VCaP (cell line): Measurements from ENCODE around the gene HIVEP1.

Experiments used
- H3K27ac ChIP-seq: fragments of 450-650 bp; 2 replicates; pipeline ENCODE4 v1.5.1; 2017
- CTCF ChIP-seq: fragments of 450-650 bp; conservative IDR thresholded peaks from 2 replicates; pipeline ENCODE4 v1.5.1; 2017; ENCODE audit warnings: mild to moderate bottlenecking, moderate library complexity

The HIVEP1 gene

GRCh38 chr6:12134991-12135390, 122.9 kb downstream of the HIVEP1 start:
- no peak for TF ChIP-seq CTCF
- no peak overlapping the region for H3K27ac ChIP-seq

- no peak overlapping the region for H3K27ac ChIP-seq
- no peak for TF ChIP-seq CTCF
Observed at GRCh38 chr6:12136905-12137304, 124.8 kb downstream of the HIVEP1 start.

DNA sequence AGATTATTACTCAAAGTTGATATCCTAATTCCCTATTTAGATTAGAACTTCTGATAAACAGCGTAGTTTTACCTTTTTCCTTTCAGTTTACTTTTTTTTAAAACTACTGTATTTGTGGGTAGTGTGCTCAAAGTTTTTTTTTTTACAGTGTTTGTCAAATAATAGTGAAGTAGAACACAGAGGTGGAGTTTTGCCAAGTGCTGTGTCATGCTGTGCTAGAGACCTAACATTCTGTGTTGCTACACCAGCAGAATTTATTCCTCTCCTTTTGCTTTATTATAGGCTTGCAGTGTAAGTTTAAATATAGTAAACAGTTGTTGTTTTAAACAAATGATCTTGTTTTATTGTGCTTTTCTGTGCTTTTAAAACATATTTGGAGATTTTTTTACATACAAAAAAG, 125.4 kb downstream of the HIVEP1 start:
- H3K27ac ChIP-seq: no peak overlapping the region
- TF ChIP-seq CTCF: no peak

- no peak for TF ChIP-seq CTCF
Observed at GRCh38 chr6:12138381-12138780, 126.3 kb downstream of the HIVEP1 start.

GRCh38 chr6:12138936-12139335, 126.8 kb downstream of the HIVEP1 start:
- TF ChIP-seq CTCF: no peak
- no peak overlapping the region for H3K27ac ChIP-seq

More at GRCh38 chr6:12138381-12138780, 126.3 kb downstream of the HIVEP1 start:
- no peak overlapping the region for H3K27ac ChIP-seq

GRCh38 chr6:12147557-12148316, 135.6 kb downstream of the HIVEP1 start:
- no peak overlapping the region for H3K27ac ChIP-seq
- no peak for TF ChIP-seq CTCF

DNA sequence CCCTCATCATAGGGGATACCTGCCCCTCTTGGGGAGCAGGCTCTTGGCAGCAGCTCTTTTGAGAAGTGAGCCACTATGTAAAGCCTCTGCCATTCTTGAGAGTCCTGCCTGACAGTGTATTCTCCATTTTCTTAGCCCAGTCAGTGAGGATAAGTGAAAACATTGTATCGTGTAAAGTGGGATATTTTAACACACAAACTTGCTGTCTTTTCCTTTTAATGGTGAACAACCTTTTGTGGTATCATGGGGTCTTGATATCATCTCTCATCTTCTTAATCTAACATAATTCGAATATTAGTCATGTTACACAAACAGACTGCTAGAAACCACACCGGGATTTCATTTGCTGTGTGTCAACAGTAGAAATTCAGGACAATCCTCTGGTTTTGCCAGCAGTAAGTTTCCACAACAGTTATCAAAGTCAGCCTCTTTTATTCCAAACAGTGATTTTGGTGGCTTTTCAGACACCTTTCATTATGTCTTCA, 136.2 kb downstream of the HIVEP1 start:
- TF ChIP-seq CTCF: no peak
- H3K27ac ChIP-seq: no peak overlapping the region
